DMS53 treated with DMSO at 0.1 percent for 48 hours (cell line): ENCODE measurements around the gene ZKSCAN2.

ENCODE experiments used
- DNase-seq: peaks from one replicate; lab custom pipeline; 2025; ENCODE audit not compliant: unreplicated experiment; lab: John Stamatoyannopoulos, UW

Gene ZKSCAN2

DNA sequence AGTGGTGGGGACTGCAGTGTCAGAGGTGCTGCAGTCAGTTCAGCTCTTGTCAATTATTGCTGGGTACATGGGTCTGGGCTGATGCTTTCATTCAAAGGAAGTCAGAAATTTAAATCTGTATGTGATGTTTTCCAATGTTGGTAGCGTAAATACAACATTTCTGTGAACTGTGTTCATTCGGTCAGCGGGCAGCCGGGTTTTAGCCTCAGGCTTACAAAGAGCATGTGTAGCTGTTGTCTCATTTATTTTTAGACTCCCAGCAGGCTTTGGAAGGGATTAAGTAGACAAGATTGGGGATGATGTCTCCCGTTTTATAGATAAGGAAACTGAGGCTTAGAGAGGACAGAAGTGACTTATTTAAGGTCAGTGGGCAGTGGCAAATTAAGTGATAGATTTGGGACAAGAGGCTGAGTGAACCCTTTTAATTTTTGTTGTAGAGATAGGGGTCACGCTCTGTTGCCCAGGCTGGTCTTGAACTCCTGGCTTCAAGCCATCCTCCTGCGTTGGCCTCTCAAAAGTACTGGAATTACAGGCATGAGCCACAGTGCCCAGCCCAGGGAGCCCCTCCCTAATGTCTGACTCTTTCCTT is 32.8 kb downstream of the ZKSCAN2 start:
- no peak for DNase-seq

DNA sequence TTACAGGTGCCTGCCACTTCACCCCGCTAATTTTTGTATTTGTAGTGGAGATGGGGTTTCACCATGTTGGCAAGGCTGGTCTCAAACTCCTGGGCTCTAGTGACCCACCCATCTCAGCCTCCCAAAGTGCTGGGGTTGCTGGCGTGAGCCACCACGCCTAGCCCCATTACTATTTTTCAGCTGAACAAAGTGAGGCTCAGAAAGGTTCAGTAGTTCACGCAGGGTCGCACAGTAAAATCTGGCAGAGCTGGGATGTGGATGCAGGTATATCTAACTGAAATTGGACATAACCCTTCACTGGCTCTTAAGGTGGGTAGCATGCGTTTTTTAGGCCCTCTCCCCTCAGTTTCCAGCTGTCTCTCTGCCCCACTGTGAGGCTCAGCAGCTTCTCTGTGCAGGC is 33.7 kb downstream of the ZKSCAN2 start:
- DNase-seq = no peak

DNA sequence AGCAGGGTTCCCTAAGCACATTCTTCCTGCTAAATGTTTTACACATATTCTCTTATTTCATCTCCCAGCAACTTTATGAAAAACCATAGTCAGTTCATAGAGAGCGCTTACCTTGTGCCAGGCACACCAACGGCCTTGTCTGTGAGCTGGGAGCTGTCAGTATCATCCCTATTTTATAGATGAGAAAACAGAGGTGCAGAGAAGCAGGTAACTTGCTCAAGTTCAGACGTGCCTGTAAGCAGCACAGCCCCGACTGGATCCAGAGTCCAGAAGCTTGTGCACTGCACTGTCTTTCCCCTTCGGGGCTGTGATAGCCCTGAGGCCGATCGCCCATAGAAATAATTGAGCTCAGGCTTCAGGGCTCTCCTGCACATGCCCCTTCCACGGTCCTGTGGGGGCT is 34.7 kb downstream of the ZKSCAN2 start:
- no peak for DNase-seq

GRCh38 chr16:25219070-25219737 is 38.4 kb downstream of the ZKSCAN2 start:
- DNase-seq = no peak

- no peak for DNase-seq
Observed at GRCh38 chr16:25217921-25218320, 39.7 kb downstream of the ZKSCAN2 start.

DNA sequence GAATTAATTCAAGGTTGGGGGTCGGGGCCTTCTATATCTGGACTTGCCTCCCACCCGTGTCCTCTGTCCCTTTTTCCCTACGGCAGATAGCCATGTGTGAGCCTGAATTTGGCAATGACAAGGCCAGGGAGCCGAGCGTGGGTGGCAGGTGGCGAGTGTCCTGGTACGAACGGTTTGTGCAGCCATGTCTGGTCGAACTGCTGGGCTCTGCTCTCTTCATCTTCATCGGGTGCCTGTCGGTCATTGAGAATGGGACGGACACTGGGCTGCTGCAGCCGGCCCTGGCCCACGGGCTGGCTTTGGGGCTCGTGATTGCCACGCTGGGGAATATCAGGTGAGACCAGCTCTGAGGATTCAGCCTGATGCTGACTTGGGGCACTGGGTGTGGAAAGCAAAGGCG is 40.5 kb downstream of the ZKSCAN2 start:
- DNase-seq = no peak

GRCh38 chr16:25213709-25214397 is 43.8 kb downstream of the ZKSCAN2 start:
- no peak for DNase-seq

DNA sequence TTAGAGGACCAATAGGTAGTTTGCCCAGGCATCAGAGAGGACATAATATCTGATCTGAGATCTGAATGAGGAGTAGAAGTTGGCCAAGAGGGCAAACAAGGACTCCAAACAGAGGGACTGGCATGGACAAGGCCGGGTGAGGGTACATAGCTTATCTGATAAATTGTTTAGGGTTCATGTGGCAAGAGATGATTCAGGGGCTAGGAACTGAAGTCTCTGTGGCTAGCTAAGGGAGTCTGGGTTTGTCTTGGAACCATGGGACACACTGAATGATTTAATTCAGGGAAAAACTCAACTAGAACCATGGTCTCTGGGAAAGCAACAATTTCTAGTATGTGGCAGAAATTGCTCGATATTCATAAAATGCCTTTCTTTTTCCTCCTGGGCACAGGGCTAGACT is 45.0 kb downstream of the ZKSCAN2 start:
- DNase-seq = no peak

- no peak for DNase-seq
Observed at GRCh38 chr16:25210758-25211157, 46.9 kb downstream of the ZKSCAN2 start.

GRCh38 chr16:25199457-25199856 is 58.2 kb downstream of the ZKSCAN2 start:
- DNase-seq = no peak

DNA sequence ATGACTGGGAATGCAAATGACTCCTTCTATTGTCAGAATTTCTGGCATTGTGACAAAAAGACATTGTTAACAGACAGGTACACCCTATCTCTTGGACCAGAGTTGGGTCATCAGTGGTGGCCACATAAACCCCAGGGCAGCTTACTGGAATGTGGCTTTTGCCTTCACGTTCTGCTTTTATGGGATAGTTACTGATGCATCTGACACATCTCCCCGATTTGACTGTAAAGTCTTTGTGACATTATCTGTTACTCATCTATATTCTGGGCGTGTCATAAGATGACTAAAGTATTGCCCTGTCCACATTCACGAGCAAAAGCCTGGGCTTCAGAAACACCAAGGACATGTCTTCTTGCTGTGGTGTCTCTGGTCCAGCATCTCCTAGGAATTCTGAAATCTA is 59.6 kb downstream of the ZKSCAN2 start:
- no peak for DNase-seq

- no peak for DNase-seq
Observed at GRCh38 chr16:25194273-25194878, 63.3 kb downstream of the ZKSCAN2 start.

DNA sequence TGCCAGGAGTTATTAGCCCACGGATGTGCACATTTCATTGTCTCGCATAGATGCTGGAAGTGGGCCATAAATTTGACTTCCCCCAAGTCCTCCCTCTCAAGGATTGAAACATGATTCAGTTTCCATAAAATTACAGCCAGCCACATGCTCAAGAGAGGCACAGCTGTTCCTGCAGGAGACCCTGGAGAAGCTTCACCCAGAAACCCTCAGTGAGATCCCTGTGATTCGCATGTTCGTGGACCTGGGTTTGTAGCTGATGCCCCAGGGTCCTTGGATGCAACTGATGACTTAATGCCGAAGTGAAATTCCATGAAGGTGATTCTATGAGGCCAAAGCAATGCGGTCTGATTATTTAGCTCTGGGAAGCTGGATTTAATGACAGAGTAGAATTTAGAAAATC is 65.5 kb downstream of the ZKSCAN2 start:
- DNase-seq = no peak

- DNase-seq = no peak
Observed at GRCh38 chr16:25189305-25189704, 68.3 kb downstream of the ZKSCAN2 start.

DNA sequence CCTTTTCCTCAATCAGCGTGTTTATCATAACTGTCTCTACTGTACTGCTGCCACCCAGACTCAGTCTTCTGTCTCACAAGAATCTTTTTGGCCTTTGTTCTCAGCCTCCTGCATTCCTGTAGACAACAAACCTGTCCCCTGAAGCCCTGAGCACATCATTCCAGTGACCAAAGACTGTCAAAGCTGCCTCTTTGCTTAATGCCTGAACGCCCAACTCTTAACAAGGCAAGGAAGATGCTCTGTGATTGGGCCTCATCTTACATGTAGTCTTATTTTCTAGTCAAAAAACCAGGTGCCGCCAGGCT is 70.2 kb downstream of the ZKSCAN2 start:
- DNase-seq = no peak
